ENCODE data around the gene CTF1.

Gene CTF1

GRCh38 chr16:30902029-30902972, 5.9 kb downstream of the CTF1 start:
- H2AFZ ChIP-seq (ENCODE audit: low read length): peak overlapping the region; percentile 99
- no peaks in the 10 kb centered on the region for H3K9me3 ChIP-seq (replicated peaks; ENCODE audit: insufficient read depth, low read length)
- TF ChIP-seq, protein P1, sequence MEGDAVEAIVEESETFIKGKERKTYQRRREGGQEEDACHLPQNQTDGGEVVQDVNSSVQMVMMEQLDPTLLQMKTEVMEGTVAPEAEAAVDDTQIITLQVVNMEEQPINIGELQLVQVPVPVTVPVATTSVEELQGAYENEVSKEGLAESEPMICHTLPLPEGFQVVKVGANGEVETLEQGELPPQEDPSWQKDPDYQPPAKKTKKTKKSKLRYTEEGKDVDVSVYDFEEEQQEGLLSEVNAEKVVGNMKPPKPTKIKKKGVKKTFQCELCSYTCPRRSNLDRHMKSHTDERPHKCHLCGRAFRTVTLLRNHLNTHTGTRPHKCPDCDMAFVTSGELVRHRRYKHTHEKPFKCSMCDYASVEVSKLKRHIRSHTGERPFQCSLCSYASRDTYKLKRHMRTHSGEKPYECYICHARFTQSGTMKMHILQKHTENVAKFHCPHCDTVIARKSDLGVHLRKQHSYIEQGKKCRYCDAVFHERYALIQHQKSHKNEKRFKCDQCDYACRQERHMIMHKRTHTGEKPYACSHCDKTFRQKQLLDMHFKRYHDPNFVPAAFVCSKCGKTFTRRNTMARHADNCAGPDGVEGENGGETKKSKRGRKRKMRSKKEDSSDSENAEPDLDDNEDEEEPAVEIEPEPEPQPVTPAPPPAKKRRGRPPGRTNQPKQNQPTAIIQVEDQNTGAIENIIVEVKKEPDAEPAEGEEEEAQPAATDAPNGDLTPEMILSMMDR (IDR thresholded peaks at IDR 0.05; ENCODE audit: low read length): no peak
- TF ChIP-seq EZH2 (optimal IDR thresholded peaks at IDR 0.05; ENCODE audit: low read depth, low read length) (no peak), EZH2phosphoT487 (IDR thresholded peaks at IDR 0.05; ENCODE audit: low read length) (no peak)
- peak overlapping the region; percentile 53; the same call in 1 of the 2 replicates for H3K9ac ChIP-seq (ENCODE audit: low read length)
- H3K9me2 ChIP-seq (replicated peaks; ENCODE audit: insufficient read depth, low read length): no peaks in the 10 kb centered on the region
- peak overlapping the region; percentile 91 for H3K4me2 ChIP-seq (ENCODE audit: low read depth, low read length)
- peaks cover 5% of the 10 kb centered on the region; the same call in 1 of the 2 replicates for H3K4me1 ChIP-seq (ENCODE audit: low read length)
- no peaks in the 10 kb centered on the region for H4K20me1 ChIP-seq (ENCODE audit: insufficient read depth, low read length)
- H3K27me3 ChIP-seq (replicated peaks; ENCODE audit: insufficient read depth, low read length): no peaks in the 10 kb centered on the region
- H3K4me3 ChIP-seq (ENCODE audit: low read length): peak overlapping the region; percentile 60
- H3K36me3 ChIP-seq (replicated peaks; ENCODE audit: insufficient read depth, low read length): no peaks in the 10 kb centered on the region
- DNase-seq: peak; percentile 51
- no peaks in the 10 kb centered on the region for H3K79me2 ChIP-seq (ENCODE audit: low read length)
- H3F3A ChIP-seq (ENCODE audit: insufficient read depth, low read length): no peaks in the 10 kb centered on the region
- H3K27ac ChIP-seq (ENCODE audit: low read length): no peak overlapping the region

DNA sequence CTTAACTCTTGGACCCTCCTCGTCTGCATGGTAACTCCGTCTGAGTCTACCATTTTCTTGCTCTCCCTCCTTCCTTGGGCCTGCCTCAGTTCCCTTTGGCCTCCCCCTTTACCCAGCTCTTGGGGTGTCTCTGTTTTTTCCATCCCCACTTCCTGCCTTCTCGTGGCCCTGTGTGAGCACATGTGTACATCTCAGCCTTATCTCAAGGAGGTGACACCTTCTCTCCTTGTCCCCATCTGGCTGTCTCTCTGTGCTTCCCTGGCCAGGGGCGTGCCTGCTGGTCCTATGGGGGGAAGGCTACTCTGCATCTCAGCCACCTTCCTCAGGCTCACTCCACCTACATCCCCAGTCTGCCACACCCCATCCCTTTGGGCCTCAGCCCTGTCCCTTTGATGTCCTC, 6.6 kb downstream of the CTF1 start:
- no peaks in the 10 kb centered on the region for H3K79me2 ChIP-seq (ENCODE audit: low read length)
- no peak for TF ChIP-seq EZH2phosphoT487 (IDR thresholded peaks at IDR 0.05; ENCODE audit: low read length)
- TF ChIP-seq, protein P1 (IDR thresholded peaks at IDR 0.05; ENCODE audit: low read length): no peak
- no peak for TF ChIP-seq EZH2 (optimal IDR thresholded peaks at IDR 0.05; ENCODE audit: low read depth, low read length)
- DNase-seq: no peak
- H3K9ac ChIP-seq (ENCODE audit: low read length): no peak overlapping the region
- H3F3A ChIP-seq (ENCODE audit: insufficient read depth, low read length): no peaks in the 10 kb centered on the region
- H3K4me2 ChIP-seq (ENCODE audit: low read depth, low read length): no peak overlapping the region
- no peak overlapping the region for H3K27ac ChIP-seq (ENCODE audit: low read length)
- H2AFZ ChIP-seq (ENCODE audit: low read length): peak overlapping the region; percentile 99; the same call in 1 of the 2 replicates
- no peaks in the 10 kb centered on the region for H3K27me3 ChIP-seq (replicated peaks; ENCODE audit: insufficient read depth, low read length)
- H3K36me3 ChIP-seq (replicated peaks; ENCODE audit: insufficient read depth, low read length): no peaks in the 10 kb centered on the region
- no peaks in the 10 kb centered on the region for H3K9me2 ChIP-seq (replicated peaks; ENCODE audit: insufficient read depth, low read length)
- no peaks in the 10 kb centered on the region for H4K20me1 ChIP-seq (ENCODE audit: insufficient read depth, low read length)
- H3K4me3 ChIP-seq (ENCODE audit: low read length): no peak overlapping the region
- no peaks in the 10 kb centered on the region for H3K9me3 ChIP-seq (replicated peaks; ENCODE audit: insufficient read depth, low read length)
- 0 out of 2 replicates have a peak, but pooled peaks cover 3% of the 10 kb centered on the region for H3K4me1 ChIP-seq (ENCODE audit: low read length)

GRCh38 chr16:30903596-30903995, 7.2 kb downstream of the CTF1 start:
- no peak overlapping the region for H3K4me2 ChIP-seq (ENCODE audit: low read depth, low read length)
- no peaks in the 10 kb centered on the region for H3K79me2 ChIP-seq (ENCODE audit: low read length)
- H3K4me1 ChIP-seq (ENCODE audit: low read length): 0 out of 2 replicates have a peak, but pooled peaks cover 3% of the 10 kb centered on the region
- H3F3A ChIP-seq (ENCODE audit: insufficient read depth, low read length): no peaks in the 10 kb centered on the region
- H3K9ac ChIP-seq (ENCODE audit: low read length): no peak overlapping the region
- H2AFZ ChIP-seq (ENCODE audit: low read length): peak overlapping the region; percentile 63
- no peaks in the 10 kb centered on the region for H3K27me3 ChIP-seq (replicated peaks; ENCODE audit: insufficient read depth, low read length)
- no peaks in the 10 kb centered on the region for H3K9me2 ChIP-seq (replicated peaks; ENCODE audit: insufficient read depth, low read length)
- no peak overlapping the region for H3K27ac ChIP-seq (ENCODE audit: low read length)
- no peaks in the 10 kb centered on the region for H4K20me1 ChIP-seq (ENCODE audit: insufficient read depth, low read length)
- H3K36me3 ChIP-seq (replicated peaks; ENCODE audit: insufficient read depth, low read length): no peaks in the 10 kb centered on the region
- DNase-seq: no peak
- TF ChIP-seq EZH2phosphoT487 (IDR thresholded peaks at IDR 0.05; ENCODE audit: low read length): no peak
- no peak for TF ChIP-seq EZH2 (optimal IDR thresholded peaks at IDR 0.05; ENCODE audit: low read depth, low read length)
- no peak overlapping the region for H3K4me3 ChIP-seq (ENCODE audit: low read length)
- no peaks in the 10 kb centered on the region for H3K9me3 ChIP-seq (replicated peaks; ENCODE audit: insufficient read depth, low read length)
